IMR-90 (cell line): ENCODE data around the gene LRIT2. TPM values are rescaled to one million over a fixed set of nuclear protein-coding genes. Genes with fewer than 3 reads are reported as not detected.
A peak's percentile ranks its signal among the peaks of the same experiment; 100 is the strongest.

ENCODE experiments used
- ATAC-seq: fragments of 200-7000 bp; cut with Tn5 transposase; 2 replicates; pipeline ENCODE4 v1.9.1; 2020; ENCODE audit warnings: low read depth, mild to moderate bottlenecking, moderate library complexity
- BruUV-seq: library from RNA; stranded (reverse); fragments of 400-500 nt; replicated peaks from 2 replicates; lab custom pipeline; 2021; lab: Mats Ljungman, UMichigan
- CTCF ChIA-PET: fragments of 300-600 bp; formaldehyde crosslinking; extraction: SDS; loops from one replicate; lab custom pipeline; 2021; ENCODE audit warnings: antibody characterized with exemption; lab: Yijun Ruan, JAX
- POLR2A ChIA-PET: fragments of 300-600 bp; sonication (Branson Sonifier 250); formaldehyde crosslinking; loops from one replicate; lab custom pipeline; 2022; ENCODE audit warnings: antibody characterized with exemption; ENCODE audit not compliant: unreplicated experiment; lab: Charles Lee
- DNase-seq: peaks from one replicate; pipeline ENCODE4 v3.0.0; 2013
- H2AFZ ChIP-seq: replicated peaks from 2 replicates; pipeline ENCODE3; 2013; ENCODE audit warnings: low read length, mild to moderate bottlenecking; ENCODE audit not compliant: poor library complexity
- H2AK5ac ChIP-seq: 2 replicates; pipeline ENCODE4 v1.6.1; 2013; ENCODE audit warnings: low read depth, low read length, inconsistent platforms
- H2AK9ac ChIP-seq: replicated peaks from 2 replicates; pipeline ENCODE3; 2013; ENCODE audit warnings: mild to moderate bottlenecking, low read depth, low read length, moderate library complexity; ENCODE audit not compliant: poor library complexity
- H2BK120ac ChIP-seq: 2 replicates; pipeline ENCODE4 v1.6.1; 2013; ENCODE audit warnings: low read depth, low read length, inconsistent platforms
- H2BK15ac ChIP-seq: 3 replicates; pipeline ENCODE4 v1.6.1; 2013; ENCODE audit warnings: low read depth, low read length, inconsistent platforms
- H2BK20ac ChIP-seq: 2 replicates; pipeline ENCODE4 v1.6.1; 2013; ENCODE audit warnings: low read depth, mild to moderate bottlenecking, inconsistent platforms, low read length, moderate library complexity
- H2BK5ac ChIP-seq: 2 replicates; pipeline ENCODE4 v1.6.1; 2013; ENCODE audit warnings: mild to moderate bottlenecking, low read depth, low read length, inconsistent platforms; ENCODE audit not compliant: poor library complexity, severe bottlenecking
- H3K14ac ChIP-seq: replicated peaks from 2 replicates; pipeline ENCODE4 v1.6.1; 2013; ENCODE audit warnings: low read depth, low read length, inconsistent platforms
- H3K18ac ChIP-seq: 2 replicates; pipeline ENCODE4 v1.6.1; 2013; ENCODE audit warnings: low read depth, low read length, control low read depth
- H3K23ac ChIP-seq: 2 replicates; pipeline ENCODE4 v1.6.1; 2013; ENCODE audit warnings: low read depth, low read length, inconsistent platforms
- H3K27ac ChIP-seq: 2 replicates; pipeline ENCODE4 v1.5.1; 2013; ENCODE audit warnings: mild to moderate bottlenecking, control low read depth, low read length; ENCODE audit not compliant: insufficient read depth
- H3K27me3 ChIP-seq: 2 replicates; pipeline ENCODE4 v1.6.1; 2013; ENCODE audit warnings: low read length; ENCODE audit not compliant: control insufficient read depth, insufficient read depth
- H3K36me3 ChIP-seq: 2 replicates; pipeline ENCODE4 v1.6.1; 2013; ENCODE audit warnings: low read length, mixed read lengths; ENCODE audit not compliant: control insufficient read depth, insufficient read depth
- H3K4ac ChIP-seq: 2 replicates; pipeline ENCODE4 v1.6.1; 2013; ENCODE audit warnings: low read depth, low read length, inconsistent platforms
- H3K4me1 ChIP-seq: 2 replicates; pipeline ENCODE4 v1.6.1; 2013; ENCODE audit warnings: low read length, mixed read lengths; ENCODE audit not compliant: control insufficient read depth, insufficient read depth
- H3K4me2 ChIP-seq: 2 replicates; pipeline ENCODE4 v1.6.1; 2013; ENCODE audit warnings: low read depth, mild to moderate bottlenecking, control low read depth, low read length, moderate library complexity
- H3K4me3 ChIP-seq: 2 replicates; pipeline ENCODE4 v1.5.1; 2013; ENCODE audit warnings: low read depth, mild to moderate bottlenecking, control low read depth, low read length, moderate library complexity; ENCODE audit not compliant: insufficient read depth
- H3K56ac ChIP-seq: 2 replicates; pipeline ENCODE4 v1.6.1; 2013; ENCODE audit warnings: low read length, inconsistent platforms; ENCODE audit not compliant: insufficient read depth; ENCODE audit errors: extremely low read depth
- H3K79me1 ChIP-seq, 2 experiments: 2 replicates each; pipeline ENCODE4 v1.6.1; 2013; ENCODE audit warnings: low read length in 2 of 2, inconsistent platforms in 1 of 2, low read depth in 1 of 2
- H3K9ac ChIP-seq: 2 replicates; pipeline ENCODE4 v1.6.1; 2013; ENCODE audit warnings: low read depth, low read length, control low read depth
- H3K9me1 ChIP-seq: 2 replicates; pipeline ENCODE4 v1.6.1; 2013; ENCODE audit warnings: low read length, inconsistent platforms; ENCODE audit not compliant: insufficient read depth
- H3K9me3 ChIP-seq: 2 replicates; pipeline ENCODE4 v1.6.1; 2013; ENCODE audit warnings: low read length; ENCODE audit not compliant: control insufficient read depth, insufficient read depth
- H4K20me1 ChIP-seq: 2 replicates; pipeline ENCODE4 v1.6.1; 2013; ENCODE audit warnings: low read length, inconsistent platforms; ENCODE audit not compliant: insufficient read depth
- H4K5ac ChIP-seq: 2 replicates; pipeline ENCODE4 v1.6.1; 2013; ENCODE audit warnings: mild to moderate bottlenecking, low read depth, low read length, control low read depth
- H4K8ac ChIP-seq, 2 experiments: 2 replicates each; pipeline ENCODE4 v1.6.1; 2013; ENCODE audit warnings: low read depth in 2 of 2, low read length in 2 of 2, control low read depth in 1 of 2, inconsistent platforms in 1 of 2
- H4K91ac ChIP-seq: 2 replicates; pipeline ENCODE4 v1.6.1; 2013; ENCODE audit warnings: low read depth, low read length, inconsistent platforms; ENCODE audit not compliant: insufficient read depth
- BHLHE40 ChIP-seq: fragments of 150-350 bp; IDR thresholded peaks from 2 replicates; pipeline ENCODE4 v1.6.1; 2016; ENCODE audit warnings: mild to moderate bottlenecking, low read depth, low read length
- CEBPB ChIP-seq: IDR thresholded peaks from 2 replicates; pipeline ENCODE4 v1.6.1; 2012; ENCODE audit warnings: low read depth, low read length, improper control_type of control experiment
- FOS ChIP-seq: fragments of 150-350 bp; IDR thresholded peaks from 2 replicates; pipeline ENCODE4 v1.6.1; 2016; ENCODE audit warnings: low read depth, low read length
- MAZ ChIP-seq: IDR thresholded peaks from 2 replicates; pipeline ENCODE4 v1.6.1; 2012; ENCODE audit warnings: low read depth, mild to moderate bottlenecking, low read length, improper control_type of control experiment, moderate library complexity, borderline replicate concordance
- POLR2A ChIP-seq: IDR thresholded peaks from 2 replicates; pipeline ENCODE4 v1.6.1; 2012; ENCODE audit warnings: mild to moderate bottlenecking, low read depth, low read length
- RAD21 ChIP-seq: IDR thresholded peaks from 2 replicates; pipeline ENCODE4 v1.6.1; 2012; ENCODE audit warnings: low read length, improper control_type of control experiment
- RFX5 ChIP-seq: IDR thresholded peaks from 2 replicates; pipeline ENCODE4 v1.8.0; 2012; ENCODE audit warnings: low read depth, mild to moderate bottlenecking, low read length, moderate library complexity
- WGBS, 2 experiments: methylation state at CpG; one replicate each; pipeline versions ENCODE4 v1.1.5 to v1.1.7; 2013; ENCODE audit warnings: missing lambda C conversion rate in 2 of 2; ENCODE audit not compliant: insufficient read length in 1 of 2; ENCODE audit errors: extremely low coverage in 2 of 2; 5-methylcytosine and 5-hydroxymethylcytosine counted together
- dilution Hi-C: fragments of 300-500 bp; cut with HindIII; formaldehyde crosslinking; loops from one replicate; pipeline ENCODE4 v1.14.3; 2018; ENCODE audit warnings: low sequenced_read_pairs; ENCODE audit not compliant: unreplicated experiment
- in situ Hi-C: fragments of 300-500 bp; cut with MboI; formaldehyde crosslinking; loops from 3 replicates; pipeline ENCODE4 v1.14.3; 2019; ENCODE audit warnings: low sequenced_read_pairs, inconsistent platforms, mixed read lengths
- intact Hi-C: fragments of 100-400 bp; cut with micrococcal nuclease; formaldehyde crosslinking; loops from 2 replicates; pipeline ENCODE4 v1.10.0; 2022
- polyA plus RNA-seq, 3 experiments: library from polyadenylated mRNA; depleted of rRNA; stranded (reverse); fragments of >200 nt; gene quantifications; 2 replicates each; pipeline ENCODE4 v1.2.3, GENCODE V29; 2012; ENCODE audit warnings: low replicate concordance in 1 of 3
- total RNA-seq: library from RNA; depleted of rRNA; stranded (reverse); fragments of >200 nt; gene quantifications from 2 replicates; pipeline ENCODE4 v1.2.3, GENCODE V29; 2012
- TF ChIP-seq, protein P1 (sequence below): fragments of 150-350 bp; IDR thresholded peaks from 2 replicates; pipeline ENCODE4 v1.6.1; 2017; ENCODE audit warnings: mild to moderate bottlenecking, antibody characterized with exemption, low read length, low read depth

The LRIT2 gene
- total and polyA plus RNA-seq, 2 of the 4 experiments (the other 2 are of a cell fraction): not detected

GRCh38 chr10:84264611-84265141, 39.3 kb upstream of the LRIT2 start (continued):
- peak; percentile 74 for TF ChIP-seq BHLHE40
- peak; percentile 49; the same call in 1 of the 2 replicates for TF ChIP-seq POLR2A

DNA sequence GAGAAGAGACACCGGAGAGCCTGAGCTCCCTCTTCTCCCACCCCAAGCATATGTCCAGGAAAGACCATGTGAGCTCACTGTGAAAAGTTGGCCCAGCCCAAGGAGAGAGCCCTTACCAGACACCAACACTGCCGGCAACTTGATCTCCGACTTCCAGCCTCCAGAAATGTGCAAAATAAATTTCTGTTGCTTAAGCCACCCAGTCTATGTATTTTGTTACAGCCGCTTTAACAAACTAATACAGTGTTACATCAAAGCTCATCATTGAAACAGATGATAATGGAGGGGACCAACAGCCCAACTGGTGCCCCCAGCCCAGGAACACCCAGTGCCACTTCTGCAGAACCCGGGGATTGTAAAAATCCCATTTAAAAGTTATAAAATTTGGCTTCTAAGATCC, 38.4 kb upstream of the LRIT2 start:
- Histone ChIP-seq H3K23ac (no peak overlapping the region), H2BK15ac (no peak overlapping the region), H4K20me1 (no peaks in the 10 kb centered on the region), H3K4me2 (no peak overlapping the region), H4K8ac (no peak overlapping the region), H3K79me1 (no peaks in the 10 kb centered on the region), H2BK20ac (no peak overlapping the region), H3K4me1 (no peaks in the 10 kb centered on the region), H3K9me1 (no peaks in the 10 kb centered on the region; the same call in 1 of the 2 replicates), H3K27me3 (peaks cover 3% of the 10 kb centered on the region; the same call in 1 of the 2 replicates), H3K56ac (no peak overlapping the region), H3K9ac (no peak overlapping the region), H2BK5ac (no peak overlapping the region), H4K5ac (no peak overlapping the region), H3K9me3 (no peaks in the 10 kb centered on the region), H2AK5ac (no peak overlapping the region), H3K27ac (no peak overlapping the region), H3K18ac (no peak overlapping the region), H3K4me3 (no peak overlapping the region), H2AFZ (no peak overlapping the region), H3K14ac (no peak overlapping the region), H3K36me3 (no peaks in the 10 kb centered on the region), H4K91ac (no peak overlapping the region), H2BK120ac (no peak overlapping the region), H3K4ac (no peak overlapping the region), H2AK9ac (no peak overlapping the region)
- ATAC-seq (no peak), DNase-seq (no peak)
- POLR2A ChIA-PET: no interaction called here
- dilution Hi-C loops: no loop called here
- BruUV-seq: no TSS peak
- WGBS, 2 experiments: no CpG with 5 or more reads among the region's 5 CpGs
- intact Hi-C loops: loop anchor here (1.0 to 2.0 kb wide), 3 partner anchors 89 to 274 kb away; no protein-coding TSS in a partner anchor
- CTCF ChIA-PET: interaction anchor here (1.3 to 2.1 kb wide), 2 partner anchors 273 to 278 kb away, joined by 3 to 15 read pairs; no protein-coding TSS in a partner anchor
- in situ Hi-C loops: loop anchor here (10.0 kb wide), 1 partner anchor 101 kb away; no protein-coding TSS in a partner anchor
- TF ChIP-seq, protein P1, sequence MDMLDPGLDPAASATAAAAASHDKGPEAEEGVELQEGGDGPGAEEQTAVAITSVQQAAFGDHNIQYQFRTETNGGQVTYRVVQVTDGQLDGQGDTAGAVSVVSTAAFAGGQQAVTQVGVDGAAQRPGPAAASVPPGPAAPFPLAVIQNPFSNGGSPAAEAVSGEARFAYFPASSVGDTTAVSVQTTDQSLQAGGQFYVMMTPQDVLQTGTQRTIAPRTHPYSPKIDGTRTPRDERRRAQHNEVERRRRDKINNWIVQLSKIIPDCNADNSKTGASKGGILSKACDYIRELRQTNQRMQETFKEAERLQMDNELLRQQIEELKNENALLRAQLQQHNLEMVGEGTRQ: no peak
- TF ChIP-seq RFX5 (no peak), CEBPB (no peak), MAZ (no peak), RAD21 (no peak), FOS (no peak)
